HepG2 (cell line): ENCODE results near the gene IQCM. TPM values are rescaled to one million over a fixed set of nuclear protein-coding genes. Genes with fewer than 3 reads are reported as not detected.

Experiments
- ATAC-seq: fragments of 200-7000 bp; cut with Tn5 transposase; 3 replicates; pipeline ENCODE4 v1.9.1; 2020; ENCODE audit warnings: mild to moderate bottlenecking, moderate library complexity
- BruUV-seq: library from RNA; stranded (reverse); fragments of 400-500 nt; replicated peaks from 2 replicates; lab custom pipeline; 2021; lab: Mats Ljungman, UMichigan
- CTCF ChIA-PET: fragments of 300-600 bp; formaldehyde crosslinking; extraction: SDS; loops from one replicate; lab custom pipeline; 2021; ENCODE audit warnings: low total read pairs, inconsistent platforms, low intra/inter-chr PET ratio; lab: Yijun Ruan, JAX
- POLR2A ChIA-PET: fragments of 350-600 bp; sonication (Branson Sonifier 250); formaldehyde crosslinking; loops from one replicate; lab custom pipeline; 2020; ENCODE audit warnings: antibody characterized with exemption, inconsistent platforms; lab: Yijun Ruan, JAX
- DNase-seq: peaks from one replicate; pipeline ENCODE4 v3.0.0-alpha.2; 2015; ENCODE audit warnings: low spot score
- FAIRE-seq: peaks from 3 replicates; lab custom pipeline; 2011; peaks lifted over from hg19 to GRCh38; lab: Jason Lieb, UNC
- H2AFZ ChIP-seq: one replicate; pipeline ENCODE4 v1.6.1; 2011; ENCODE audit warnings: low read length, inconsistent platforms
- H3K27ac ChIP-seq: fragments of 300-600 bp; 3 replicates; pipeline ENCODE4 v1.8.0; 2011; ENCODE audit warnings: mixed run types, mild to moderate bottlenecking, mixed read lengths, low read length, inconsistent platforms; ENCODE audit not compliant: insufficient read depth; ENCODE audit errors: extremely low read length
- H3K27me3 ChIP-seq, 2 experiments: fragments of 200-600 bp in 1 of 2; 2 replicates in 1 of 2; 3 replicates in 1 of 2; pipeline versions ENCODE4 v1.6.0 to v1.8.0; 2011; ENCODE audit warnings: low read length in 2 of 2, mild to moderate bottlenecking in 2 of 2, moderate library complexity in 2 of 2, inconsistent platforms in 1 of 2; ENCODE audit not compliant: insufficient read depth in 2 of 2, control insufficient read depth in 1 of 2
- H3K36me3 ChIP-seq, 2 experiments: fragments of 200-600 bp in 1 of 2; replicated peaks in 1 of 2; 2 replicates in 1 of 2; 3 replicates in 1 of 2; pipeline versions ENCODE4 v1.5.1 to v1.8.0; 2011; ENCODE audit warnings: low read length in 2 of 2, inconsistent platforms in 1 of 2; ENCODE audit not compliant: insufficient read depth in 2 of 2, control insufficient read depth in 1 of 2
- H3K4me1 ChIP-seq: 2 replicates; pipeline ENCODE4 v1.5.1; 2012; ENCODE audit warnings: low read length, inconsistent platforms; ENCODE audit not compliant: insufficient read depth
- H3K4me2 ChIP-seq: 2 replicates; pipeline ENCODE4 v1.6.0; 2011; ENCODE audit warnings: low read depth, low read length, inconsistent platforms
- H3K4me3 ChIP-seq, 3 experiments: fragments of 200-600 bp in 1 of 3; sonication (generic), shearing (Covaris generic) in 1 of 3; replicated peaks in 1 of 3; 2 replicates each; pipeline ENCODE4 v1.5.1; 2011 to 2016; ENCODE audit warnings: low read length in 3 of 3, inconsistent platforms in 2 of 3, low read depth in 2 of 3, mild to moderate bottlenecking in 2 of 3, control low read depth in 1 of 3, mixed read lengths in 1 of 3; ENCODE audit not compliant: insufficient read depth in 1 of 3
- H3K79me2 ChIP-seq: one replicate; pipeline ENCODE4 v1.6.1; 2011; ENCODE audit warnings: low read length, inconsistent platforms; ENCODE audit not compliant: insufficient read depth
- H3K9ac ChIP-seq: 2 replicates; pipeline ENCODE4 v1.6.0; 2011; ENCODE audit warnings: mild to moderate bottlenecking, low read depth, low read length, inconsistent platforms; ENCODE audit not compliant: insufficient read depth
- H3K9me3 ChIP-seq: 2 replicates; pipeline ENCODE4 v1.5.1; 2012; ENCODE audit warnings: mild to moderate bottlenecking, low read length
- H4K20me1 ChIP-seq: 2 replicates; pipeline ENCODE4 v1.6.0; 2011; ENCODE audit warnings: inconsistent platforms, mild to moderate bottlenecking, low read length, moderate library complexity; ENCODE audit not compliant: insufficient read depth
- FOSL1 ChIP-seq: sonication (generic); formaldehyde crosslinking; IDR thresholded peaks from 2 replicates; pipeline ENCODE4 v1.9.0; 2021; ENCODE audit warnings: missing genetic modification reagents, borderline replicate concordance
- POLR2A ChIP-seq, 2 experiments: IDR thresholded peaks; 2 replicates each; pipeline ENCODE4 v1.6.1; 2011; ENCODE audit warnings: low read depth in 2 of 2, low read length in 2 of 2, mild to moderate bottlenecking in 1 of 2, moderate library complexity in 1 of 2; ENCODE audit not compliant: insufficient read depth in 1 of 2
- ZNF251 ChIP-seq: sonication (generic); formaldehyde crosslinking; IDR thresholded peaks from 2 replicates; pipeline ENCODE4 v1.9.0; 2021; ENCODE audit warnings: mild to moderate bottlenecking, missing genetic modification reagents
- WGBS: methylation state at CpG from one replicate; pipeline ENCODE4 v1.1.6; 2017; ENCODE audit warnings: low lambda C conversion rate; 5-methylcytosine and 5-hydroxymethylcytosine counted together
- in situ Hi-C: cut with HindIII; loops from 2 replicates; pipeline ENCODE4 v1.10.0; 2017; ENCODE audit warnings: low pct_unique_long_range_greater_than_20kb; ENCODE audit not compliant: extremely low pct_ligation_motif_present
- intact Hi-C: fragments of 100-400 bp; cut with micrococcal nuclease; formaldehyde crosslinking; loops from one replicate; pipeline ENCODE4 v1.10.0; 2022; ENCODE audit not compliant: unreplicated experiment
- polyA plus RNA-seq, 8 experiments: library from polyadenylated mRNA; depleted of rRNA in 3 of 8; stranded (reverse) in 7 of 8; unstranded in 1 of 8; fragments of >200 nt; fragmentation: Illumina TruSeq in 4 of 8; extraction: Trizol in 4 of 8; gene quantifications; 2 replicates each; pipeline versions ENCODE4 v1.2.1 to v1.2.3, GENCODE V29; 2011 to 2016; ENCODE audit warnings: low read depth in 4 of 8, missing spikeins in 1 of 8, mixed read lengths in 1 of 8; ENCODE audit not compliant: insufficient read depth in 1 of 8
- total RNA-seq, 5 experiments: library from RNA; depleted of rRNA; stranded (reverse); fragments of >200 nt; fragmentation: Illumina TruSeq; extraction: Trizol; gene quantifications; 2 replicates each; pipeline ENCODE4 v1.2.3, GENCODE V29; 2016; ENCODE audit warnings: low read depth in 1 of 5
- TF ChIP-seq, protein P1 (sequence below): sonication (generic); formaldehyde crosslinking; IDR thresholded peaks from 2 replicates; pipeline ENCODE4 v1.8.1; 2023; ENCODE audit warnings: mild to moderate bottlenecking, inconsistent platforms, moderate library complexity, missing genetic modification reagents, borderline replicate concordance
- TF ChIP-seq, protein P2 (sequence below): sonication (generic); formaldehyde crosslinking; IDR thresholded peaks from 2 replicates; pipeline ENCODE4 v1.4.0; 2020; ENCODE audit warnings: missing genetic modification reagents, borderline replicate concordance

IQCM gene
- total and polyA plus RNA-seq, 2 of the 13 experiments (the other 11 are each of a cell fraction or from before 2014, with no cell fraction given): not detected

DNA sequence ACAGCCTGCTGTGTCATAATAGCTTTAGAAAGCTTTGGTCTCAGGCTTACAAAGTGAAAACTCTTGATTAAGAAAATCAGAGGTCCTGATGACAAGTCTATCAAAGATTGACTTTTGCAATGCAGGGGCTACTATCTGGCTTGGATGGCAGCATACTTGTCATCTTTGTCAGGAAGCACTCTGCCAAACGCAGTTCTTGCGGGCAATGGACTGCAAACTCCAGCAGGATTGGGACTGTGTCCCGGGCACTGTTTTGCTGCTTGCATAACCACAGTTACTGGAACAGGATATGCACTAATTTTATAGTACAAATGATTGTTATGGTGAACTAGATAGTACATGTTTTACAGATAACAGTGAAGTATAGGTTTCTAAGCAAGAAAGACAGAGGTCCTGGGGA is 185.6 kb downstream of the IQCM start:
- intact Hi-C loops: no loop called here
- WGBS: 0% methylated on average over 2 of the region's 3 CpGs
- BruUV-seq: no TSS peak
- no peak overlapping the region for H3K4me3 ChIP-seq
- ATAC-seq (no peak), FAIRE-seq (no peak), DNase-seq (no peak)
- no peaks in the 10 kb centered on the region for H3K27me3 ChIP-seq
- H3K9me3 ChIP-seq: peaks cover 5% of the 10 kb centered on the region; the same call in 1 of the 2 replicates
- H3K36me3 ChIP-seq: no peaks in the 10 kb centered on the region
- no peak overlapping the region for H3K27ac ChIP-seq
- H2AFZ ChIP-seq: no peak overlapping the region
- no peaks in the 10 kb centered on the region for H3K4me1 ChIP-seq
- in situ Hi-C loops: no loop called here
- H3K9ac ChIP-seq: no peak overlapping the region
- no peaks in the 10 kb centered on the region for H4K20me1 ChIP-seq
- POLR2A ChIA-PET: no interaction called here
- TF ChIP-seq, protein P1, sequence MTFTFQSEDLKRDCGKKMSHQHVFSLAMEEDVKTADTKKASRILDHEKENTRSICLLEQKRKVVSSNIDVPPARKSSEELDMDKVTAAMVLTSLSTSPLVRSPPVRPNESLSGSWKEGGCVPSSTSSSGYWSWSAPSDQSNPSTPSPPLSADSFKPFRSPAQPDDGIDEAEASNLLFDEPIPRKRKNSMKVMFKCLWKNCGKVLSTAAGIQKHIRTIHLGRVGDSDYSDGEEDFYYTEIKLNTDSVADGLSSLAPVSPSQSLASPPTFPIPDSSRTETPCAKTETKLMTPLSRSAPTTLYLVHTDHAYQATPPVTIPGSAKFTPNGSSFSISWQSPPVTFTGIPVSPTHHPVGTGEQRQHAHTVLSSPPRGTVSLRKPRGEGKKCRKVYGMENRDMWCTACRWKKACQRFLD: no peak
- TF ChIP-seq, protein P2, sequence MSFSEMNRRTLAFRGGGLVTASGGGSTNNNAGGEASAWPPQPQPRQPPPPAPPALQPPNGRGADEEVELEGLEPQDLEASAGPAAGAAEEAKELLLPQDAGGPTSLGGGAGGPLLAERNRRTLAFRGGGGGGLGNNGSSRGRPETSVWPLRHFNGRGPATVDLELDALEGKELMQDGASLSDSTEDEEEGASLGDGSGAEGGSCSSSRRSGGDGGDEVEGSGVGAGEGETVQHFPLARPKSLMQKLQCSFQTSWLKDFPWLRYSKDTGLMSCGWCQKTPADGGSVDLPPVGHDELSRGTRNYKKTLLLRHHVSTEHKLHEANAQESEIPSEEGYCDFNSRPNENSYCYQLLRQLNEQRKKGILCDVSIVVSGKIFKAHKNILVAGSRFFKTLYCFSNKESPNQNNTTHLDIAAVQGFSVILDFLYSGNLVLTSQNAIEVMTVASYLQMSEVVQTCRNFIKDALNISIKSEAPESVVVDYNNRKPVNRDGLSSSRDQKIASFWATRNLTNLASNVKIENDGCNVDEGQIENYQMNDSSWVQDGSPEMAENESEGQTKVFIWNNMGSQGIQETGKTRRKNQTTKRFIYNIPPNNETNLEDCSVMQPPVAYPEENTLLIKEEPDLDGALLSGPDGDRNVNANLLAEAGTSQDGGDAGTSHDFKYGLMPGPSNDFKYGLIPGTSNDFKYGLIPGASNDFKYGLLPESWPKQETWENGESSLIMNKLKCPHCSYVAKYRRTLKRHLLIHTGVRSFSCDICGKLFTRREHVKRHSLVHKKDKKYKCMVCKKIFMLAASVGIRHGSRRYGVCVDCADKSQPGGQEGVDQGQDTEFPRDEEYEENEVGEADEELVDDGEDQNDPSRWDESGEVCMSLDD: no peak
- TF ChIP-seq FOSL1 (CRISPR knock-in tag) (no peak), POLR2A (IDR thresholded peaks at IDR 0.05; ENCODE audit: insufficient read depth in 1 of 2, low read depth in 2 of 2, low read length in 2 of 2) (no peak), ZNF251 (CRISPR knock-in tag) (no peak)
- CTCF ChIA-PET: no interaction called here
- H3K4me2 ChIP-seq: no peak overlapping the region
- no peaks in the 10 kb centered on the region for H3K79me2 ChIP-seq
